Stimulated activated CD8-positive, alpha-beta memory T cell treated with anti-CD3 and anti-CD28 coated beads, Interleukin-4, amount 100 ng/mL, for 24 hours (primary cell): Measurements from ENCODE around the gene RELA.
"Not testable (repeated sequence)": the region's sequence is repeated elsewhere in the genome, so short reads cannot be mapped to it uniquely, and the experiment has no call there.

Experiments
- DNase-seq: peaks from one replicate; pipeline ENCODE4 v3.0.0-alpha.2; 2020; ENCODE audit warnings: low read depth

RELA gene

DNA sequence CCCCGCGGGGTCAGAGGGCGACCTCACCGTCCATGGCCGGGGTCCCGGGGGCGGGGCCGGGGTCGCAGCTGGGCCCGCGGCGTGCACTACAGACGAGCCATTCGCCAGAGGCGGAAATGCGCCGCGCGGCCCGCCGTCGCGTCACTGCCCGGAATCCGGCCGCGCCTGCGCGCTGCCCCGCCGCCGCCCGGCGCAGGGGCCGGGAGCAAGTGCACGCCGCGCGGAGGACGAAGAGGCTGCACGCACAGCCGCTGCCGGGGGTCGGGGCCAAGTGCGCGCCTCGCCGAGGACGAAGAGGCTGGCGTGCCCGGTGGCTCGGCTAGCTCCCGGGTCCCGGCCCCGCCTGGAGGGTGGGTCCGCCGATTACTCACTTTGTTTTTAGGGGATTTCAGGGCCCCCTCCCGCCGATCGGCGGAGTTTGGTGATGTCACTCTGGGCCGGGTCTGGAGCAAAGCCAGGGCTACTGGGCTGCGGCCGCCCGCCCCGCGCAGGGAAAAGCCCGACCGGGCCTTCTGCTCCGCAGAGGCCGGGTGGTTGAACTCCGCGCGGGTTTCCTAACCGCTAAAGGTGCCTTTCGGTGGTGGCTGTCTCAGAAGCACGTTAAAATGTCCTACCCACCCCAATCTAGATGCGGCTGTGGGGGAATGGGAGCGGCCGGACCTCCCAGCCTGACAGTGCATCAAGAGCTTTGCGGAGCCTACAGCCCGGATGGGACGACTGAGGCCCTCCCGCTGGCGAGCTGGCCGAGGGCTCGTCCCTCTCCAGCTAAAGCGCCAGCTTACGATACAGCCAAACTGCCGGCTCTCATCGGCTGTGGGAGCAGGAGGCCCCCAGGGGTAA lies at the start of gene RELA:
Gene RELA (minus strand): TSS at position 118 of the 840 bp plus-strand sequence. CDS start 84 bp downstream, at position 34.
- DNase-seq = peak; percentile 81

DNA sequence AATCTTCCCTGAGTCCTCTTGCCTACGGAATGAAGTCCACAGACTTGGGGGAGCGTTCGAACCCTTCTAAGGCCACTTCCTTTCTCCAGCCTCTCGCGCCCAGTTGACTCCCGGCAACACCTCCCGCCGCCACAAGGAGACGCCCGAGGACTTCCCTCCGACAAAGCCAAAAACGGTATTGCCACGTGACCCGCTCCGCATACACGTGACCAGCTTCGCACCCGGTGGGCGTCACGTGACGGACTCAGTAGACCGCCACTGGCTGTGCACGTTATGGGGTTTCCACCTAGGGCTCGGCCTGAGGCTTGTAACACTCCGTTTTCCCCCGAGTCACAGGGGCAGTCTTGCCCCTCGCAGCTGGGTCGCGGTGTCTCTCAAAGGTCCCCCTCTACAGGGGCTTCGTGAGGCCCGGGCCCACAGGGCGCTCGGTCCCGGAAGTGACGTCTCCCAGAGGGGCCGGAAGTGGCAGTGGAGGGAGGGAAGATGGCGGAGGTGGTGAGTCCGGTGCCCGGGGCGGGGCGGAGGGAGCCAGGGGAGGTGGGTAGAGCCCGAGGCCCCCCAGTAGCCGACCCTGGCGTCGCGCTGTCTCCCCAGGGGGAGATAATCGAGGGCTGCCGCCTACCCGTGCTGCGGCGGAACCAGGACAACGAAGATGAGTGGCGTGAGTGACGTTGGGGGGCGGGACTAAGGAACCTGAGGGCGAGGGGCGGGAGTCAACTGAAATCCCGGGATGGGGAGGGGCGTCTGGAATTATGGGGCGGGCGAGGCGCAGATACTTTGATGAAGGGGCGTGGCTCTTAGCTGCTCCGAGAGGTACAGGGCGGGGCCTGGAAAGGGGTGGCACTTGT lies 49.3 kb upstream of the RELA start, which contains the start of gene KAT5:
Gene KAT5 (plus strand): TSS at position 468 of the 848 bp plus-strand sequence. CDS start 16 bp downstream, at position 484.
- DNase-seq = peak; percentile 96

DNA sequence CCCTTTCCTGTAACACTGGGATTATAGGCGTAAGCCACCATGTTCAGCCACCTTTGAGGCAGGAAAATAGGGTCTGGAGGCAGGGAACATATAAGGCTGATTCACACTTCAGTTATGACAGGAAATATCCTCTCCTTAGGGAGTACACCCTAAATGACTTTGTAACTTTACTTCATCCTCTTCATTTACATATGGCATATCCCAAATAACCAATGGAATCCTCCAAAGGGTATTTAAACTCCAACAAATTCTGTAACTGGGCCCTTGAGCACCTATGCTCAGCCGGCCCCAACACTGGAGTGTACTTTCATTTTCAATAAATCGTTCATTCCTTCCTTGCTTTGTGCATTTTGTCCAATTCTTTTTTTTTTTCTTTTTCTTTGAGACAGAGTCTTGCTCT lies 47.7 kb upstream of the RELA start:
- DNase-seq = no peak

DNA sequence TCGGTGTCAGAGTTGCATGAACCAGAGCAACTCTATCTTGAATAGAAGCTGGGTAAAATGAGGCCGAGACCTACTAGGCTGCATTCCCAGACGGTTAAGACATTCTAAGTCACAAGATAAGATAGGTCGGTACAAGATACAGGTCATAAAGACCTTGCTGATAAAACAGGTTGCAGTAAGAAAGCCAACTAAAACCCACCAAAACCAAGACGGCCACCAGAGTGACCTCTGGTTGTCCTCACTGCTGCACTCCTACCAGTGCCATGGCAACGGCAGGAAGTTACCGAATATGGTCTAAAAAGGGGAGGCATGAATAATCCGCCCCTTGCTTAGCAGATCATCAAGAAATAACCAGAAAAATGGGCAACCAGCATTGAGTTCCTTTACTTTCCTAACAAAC lies 46.9 kb upstream of the RELA start:
- DNase-seq = no peak

DNA sequence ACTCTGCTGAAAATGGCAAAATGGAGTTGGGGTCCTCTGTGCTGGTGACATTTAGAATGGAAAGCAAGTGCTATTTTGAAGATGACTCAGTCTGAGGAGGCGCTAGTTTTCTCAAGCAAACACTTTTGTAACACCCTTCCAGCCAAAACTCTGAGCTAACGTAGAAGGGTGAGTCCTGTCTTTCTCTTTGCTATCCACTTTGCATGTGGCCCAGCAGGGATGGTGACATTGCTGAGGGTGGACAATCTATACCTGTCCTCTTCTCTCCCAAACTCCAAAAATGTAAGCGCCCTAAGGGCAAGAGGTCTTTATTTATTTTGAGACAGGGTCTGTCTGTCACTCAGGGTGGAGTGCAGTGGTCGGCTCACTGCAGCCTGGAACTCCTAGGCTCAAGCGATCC lies 45.7 kb upstream of the RELA start:
- no peak for DNase-seq

DNA sequence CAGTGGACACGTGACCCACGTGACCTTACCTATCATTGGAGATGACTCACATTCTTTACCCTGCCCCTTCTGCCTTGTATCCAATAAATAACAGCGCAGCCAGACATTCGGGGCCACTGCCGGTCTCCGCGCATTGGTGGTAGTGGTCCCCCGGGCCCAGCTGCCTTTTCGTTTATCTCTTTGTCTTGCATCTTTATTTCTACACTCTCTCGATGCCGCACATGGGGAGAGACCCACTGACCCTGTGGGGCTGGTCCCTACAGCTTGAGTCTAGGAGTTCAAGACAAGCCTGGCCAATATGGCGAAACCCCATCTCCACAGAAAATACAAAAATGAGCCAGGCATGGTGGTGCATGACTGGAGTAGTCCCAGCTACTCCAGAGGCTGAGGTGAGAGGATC lies 44.3 kb upstream of the RELA start:
- not testable (repeated sequence) for DNase-seq

DNA sequence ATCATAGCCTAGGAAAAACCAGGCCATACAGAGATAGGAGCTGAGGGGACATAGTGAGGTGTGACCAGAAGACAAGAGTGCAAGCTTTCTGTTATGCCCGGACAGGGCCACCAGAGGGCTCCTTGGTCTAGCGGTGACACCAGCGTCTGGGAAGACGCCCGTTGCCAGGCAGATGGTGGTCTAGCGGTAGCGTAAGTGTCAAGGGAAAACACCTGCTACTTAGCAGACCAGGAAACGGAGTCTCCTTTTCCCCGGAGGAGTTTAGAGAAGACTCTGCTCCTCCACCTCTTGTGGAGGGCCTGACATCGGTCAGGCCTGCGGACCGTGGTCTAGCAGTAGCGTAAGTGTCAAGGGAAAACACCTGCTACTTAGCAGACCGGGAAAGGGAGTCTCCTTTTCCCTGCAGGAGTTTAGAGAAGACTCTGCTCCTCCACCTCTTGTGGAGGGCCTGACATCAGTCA lies 43.6 kb upstream of the RELA start:
- peak; percentile 71 for DNase-seq

DNA sequence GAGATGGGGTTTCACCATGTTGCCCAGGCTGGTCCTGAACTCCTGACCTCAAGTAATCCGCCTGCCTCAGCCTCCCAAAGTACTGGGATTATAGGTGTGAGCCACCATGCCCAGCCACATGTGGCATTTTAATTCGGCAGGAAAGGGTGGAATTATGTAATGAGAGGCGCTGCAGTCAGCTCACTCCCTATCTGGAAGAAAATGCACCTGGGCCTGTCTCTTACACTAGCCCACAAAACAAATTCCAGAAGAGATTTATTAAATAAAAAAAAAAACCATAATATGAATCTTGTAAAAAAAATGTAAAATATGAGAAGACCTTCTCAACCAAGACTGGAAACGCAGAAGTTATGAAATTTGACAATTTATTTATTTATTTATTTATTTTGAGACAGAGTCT lies 41.1 kb upstream of the RELA start:
- DNase-seq = no peak

DNA sequence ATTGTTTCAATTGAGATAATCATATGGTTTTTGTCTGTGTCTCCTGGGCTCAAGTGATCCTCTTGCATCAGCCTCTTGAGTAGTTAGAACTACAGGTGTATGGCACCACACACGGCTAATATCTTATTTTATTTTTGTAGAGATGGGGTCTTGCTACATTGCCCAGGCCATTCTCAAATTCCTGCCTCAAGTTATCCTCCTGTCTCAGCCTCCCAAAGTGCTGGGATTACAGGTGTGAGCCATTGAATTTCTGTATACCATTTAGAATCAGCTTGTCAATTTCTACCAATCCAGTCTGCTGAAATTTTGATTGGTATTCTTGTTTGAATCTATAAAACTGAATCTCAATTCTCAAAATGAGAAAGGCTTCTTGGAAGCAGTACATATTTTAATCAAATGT lies 39.0 kb upstream of the RELA start:
- DNase-seq = no peak

DNA sequence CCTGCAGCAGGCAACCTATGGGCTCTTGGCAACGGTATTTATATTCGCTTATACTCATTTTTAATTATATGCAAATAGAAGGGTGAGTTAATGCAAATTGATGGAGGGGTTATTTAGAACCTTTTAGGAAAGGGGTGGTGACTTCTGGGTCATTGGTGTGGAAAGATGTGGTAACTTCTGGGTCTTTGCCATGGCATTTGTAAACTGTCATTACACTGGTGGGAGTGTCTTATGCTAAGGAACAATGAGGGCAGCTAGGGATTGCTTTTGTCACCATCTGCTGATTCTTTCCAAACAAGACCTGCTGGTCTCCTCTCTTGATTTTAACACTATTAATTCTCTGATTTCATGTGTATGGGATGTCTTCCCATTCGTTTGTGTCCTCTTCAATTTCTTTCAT lies 37.7 kb upstream of the RELA start:
- DNase-seq = no peak

DNA sequence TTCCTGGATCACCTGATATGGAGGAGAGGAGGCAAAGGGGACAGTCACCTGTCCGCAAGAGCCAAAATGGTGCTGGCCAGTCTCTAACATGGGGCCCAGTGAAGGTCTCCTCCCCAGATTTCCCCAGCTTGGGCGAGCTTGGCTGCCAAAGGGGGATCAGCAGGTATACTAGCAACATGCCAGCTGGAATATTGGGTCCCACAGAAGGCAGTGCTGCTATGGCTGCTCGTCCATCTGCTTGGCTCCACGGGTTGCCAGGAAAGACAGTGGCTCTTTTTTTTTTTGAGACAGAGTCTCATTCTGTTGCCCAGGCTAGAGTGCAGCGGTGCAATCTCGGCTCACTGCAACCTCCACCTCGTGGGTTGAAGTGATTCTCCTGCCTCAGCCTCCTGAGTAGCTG lies 36.6 kb upstream of the RELA start:
- no peak for DNase-seq

DNA sequence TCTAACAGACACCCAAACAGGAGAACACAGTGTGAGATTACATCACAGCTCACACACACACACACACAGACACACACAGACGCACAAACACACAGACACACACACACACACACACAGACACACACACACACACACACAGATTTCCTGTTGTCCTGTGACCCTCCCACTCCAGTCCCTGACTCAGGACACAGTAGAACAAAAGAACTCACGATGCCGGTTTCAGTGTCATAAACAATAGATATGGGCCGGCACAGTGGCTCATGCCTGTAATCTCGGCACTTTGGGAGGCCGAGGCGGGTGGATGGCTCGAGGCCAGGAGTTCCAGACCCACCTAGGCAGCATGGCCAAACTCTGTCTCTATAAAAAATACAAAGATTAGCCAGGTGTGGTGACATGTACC lies 35.5 kb upstream of the RELA start:
- no peak for DNase-seq

DNA sequence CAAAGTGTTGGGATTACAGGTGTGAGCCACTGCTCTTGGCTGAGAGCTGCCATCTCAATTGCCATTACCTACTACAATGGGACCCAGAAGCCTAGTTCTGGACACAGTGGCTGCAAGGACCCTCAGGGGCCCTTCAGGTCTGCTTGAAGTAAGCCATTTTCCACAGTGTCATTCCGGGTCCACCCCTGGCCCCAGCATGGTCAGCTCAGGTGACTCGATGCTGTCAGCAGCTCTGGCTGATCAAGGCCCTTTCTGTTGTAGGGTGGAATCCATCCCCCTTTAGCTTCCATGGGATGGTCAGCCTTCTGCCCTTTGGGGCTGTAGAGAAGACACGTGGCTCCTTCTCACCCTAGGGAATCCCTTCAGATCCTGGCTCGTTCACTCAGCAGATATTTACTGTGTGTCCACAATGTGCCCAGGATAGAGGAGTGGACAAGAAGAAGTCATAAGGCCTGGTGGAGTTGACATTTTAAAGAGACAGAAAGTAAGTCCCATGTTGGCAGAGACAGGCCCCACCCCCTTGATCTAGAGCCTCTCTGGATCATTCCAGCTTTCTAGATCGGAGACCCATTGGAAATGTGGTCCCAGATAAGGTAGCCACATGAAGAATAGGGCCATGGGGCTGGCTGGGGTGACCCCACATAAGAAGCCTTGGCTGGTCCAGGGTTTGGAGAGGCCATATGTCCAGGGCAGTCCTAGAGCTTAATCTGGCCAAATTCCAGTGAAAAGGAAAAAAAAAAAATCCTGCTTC lies 34.3 kb upstream of the RELA start:
- DNase-seq = no peak

DNA sequence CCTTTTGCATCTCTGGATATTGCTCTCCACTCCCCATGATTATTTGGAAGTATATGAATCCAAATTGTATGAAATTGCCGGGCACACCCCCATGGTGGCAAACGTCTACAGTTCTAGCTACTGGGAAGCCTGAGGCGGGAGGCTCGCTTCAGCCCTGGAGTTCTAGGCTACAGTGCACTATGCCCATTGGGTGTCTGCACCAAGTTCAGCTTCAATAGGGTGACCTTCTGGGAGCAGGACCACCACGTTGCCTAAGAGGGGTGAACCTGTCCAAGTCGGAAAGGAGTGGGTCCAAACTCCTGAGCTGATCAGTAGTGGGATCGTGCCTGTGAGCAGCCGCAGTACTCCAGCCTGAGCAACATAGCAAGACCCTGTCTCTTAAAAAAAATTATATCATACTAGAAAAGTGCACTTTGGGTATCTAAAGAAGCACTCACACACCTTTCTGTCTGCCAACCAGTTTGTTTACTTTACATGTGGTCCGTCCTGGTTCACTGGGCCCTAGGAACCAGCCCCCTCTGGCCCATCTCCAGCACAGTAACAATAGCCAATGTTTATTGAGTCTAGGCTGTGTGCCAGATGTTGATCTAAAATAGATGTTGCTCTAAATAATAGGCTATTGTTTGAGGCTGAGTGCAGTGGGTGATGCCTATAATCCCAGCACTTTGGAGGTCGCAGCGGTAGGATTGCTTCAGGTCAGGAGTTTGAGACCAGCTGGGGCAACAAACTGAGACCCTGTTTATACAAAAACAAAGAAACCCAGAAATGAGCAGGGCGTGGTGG lies 32.9 kb upstream of the RELA start:
- no peak for DNase-seq

DNA sequence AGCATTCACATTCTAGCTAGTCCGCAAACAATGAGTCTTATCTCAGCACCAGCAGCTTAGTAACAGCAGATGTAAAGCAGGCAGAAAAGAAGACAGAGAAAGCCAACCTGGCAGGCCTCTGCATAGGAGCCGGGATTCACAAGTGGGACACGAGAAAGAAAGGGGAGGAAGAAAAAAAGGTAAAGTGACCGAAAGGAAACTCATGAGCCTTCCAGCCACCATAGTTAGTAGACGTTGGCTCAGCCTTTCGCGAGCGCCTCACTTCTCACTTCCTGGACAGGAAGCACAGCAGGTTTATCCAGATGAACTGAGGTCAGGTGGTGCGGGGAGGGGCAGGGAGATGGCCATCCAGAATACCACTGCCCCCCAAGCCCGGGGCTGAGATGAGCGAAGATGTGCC lies 29.7 kb upstream of the RELA start:
- DNase-seq = no peak

DNA sequence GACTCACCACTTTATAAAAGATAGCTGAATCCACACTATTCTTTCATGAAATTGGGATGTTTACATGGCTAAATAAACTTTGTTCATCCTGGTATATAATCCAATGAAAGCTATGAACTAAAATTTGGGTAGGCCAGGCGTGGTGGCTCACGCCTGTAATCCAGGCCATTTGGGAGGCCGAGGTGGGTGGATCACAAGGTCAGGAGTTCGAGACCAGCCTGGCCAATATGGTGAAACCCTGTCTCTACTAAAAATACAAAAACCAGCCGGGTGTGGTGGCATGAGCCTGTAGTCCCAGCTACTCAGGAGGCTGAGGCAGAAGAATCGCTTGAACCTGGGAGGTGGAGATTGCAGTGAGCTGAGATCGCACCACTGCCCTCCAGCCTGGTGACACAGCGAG lies 29.1 kb upstream of the RELA start:
- DNase-seq = not testable (repeated sequence)

DNA sequence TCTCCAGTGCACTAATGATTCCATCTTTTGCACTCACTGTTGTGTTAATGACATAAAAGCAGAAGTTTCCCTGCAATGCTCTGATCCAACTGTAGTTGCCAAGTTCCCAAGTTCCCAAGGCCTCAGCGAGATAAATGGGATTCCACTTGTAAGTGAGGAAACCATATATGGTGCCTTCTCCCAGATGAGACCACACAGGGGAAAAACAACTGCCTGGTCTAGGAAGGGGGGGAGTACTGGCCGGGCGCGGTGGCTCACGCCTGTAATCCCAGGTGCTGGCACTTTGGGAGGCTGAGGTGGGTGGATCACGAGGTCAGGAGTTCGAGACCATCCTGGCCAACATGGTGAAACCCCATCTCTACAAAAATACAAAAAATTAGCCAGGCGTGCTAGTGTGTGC lies 23.3 kb upstream of the RELA start:
- DNase-seq = no peak

DNA sequence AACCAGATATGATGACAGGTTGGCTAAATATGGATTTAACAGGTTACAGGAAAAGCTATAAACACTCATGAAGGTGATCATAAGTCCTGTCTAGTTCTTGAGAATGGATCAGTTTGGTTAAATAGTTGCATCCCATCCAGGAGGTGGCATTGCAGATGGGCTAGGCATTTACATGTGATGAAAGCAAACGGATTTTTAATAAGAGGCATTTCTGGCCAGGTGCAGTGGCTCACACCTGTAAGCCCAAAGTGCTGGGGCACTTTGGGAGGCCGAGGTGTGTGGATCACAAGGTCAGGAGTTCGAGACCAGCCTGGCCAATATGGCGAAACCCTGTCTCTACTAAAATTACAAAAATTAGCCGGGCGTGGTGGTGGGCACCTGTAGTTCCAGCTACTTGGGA lies 20.8 kb upstream of the RELA start:
- DNase-seq = not testable (repeated sequence)

DNA sequence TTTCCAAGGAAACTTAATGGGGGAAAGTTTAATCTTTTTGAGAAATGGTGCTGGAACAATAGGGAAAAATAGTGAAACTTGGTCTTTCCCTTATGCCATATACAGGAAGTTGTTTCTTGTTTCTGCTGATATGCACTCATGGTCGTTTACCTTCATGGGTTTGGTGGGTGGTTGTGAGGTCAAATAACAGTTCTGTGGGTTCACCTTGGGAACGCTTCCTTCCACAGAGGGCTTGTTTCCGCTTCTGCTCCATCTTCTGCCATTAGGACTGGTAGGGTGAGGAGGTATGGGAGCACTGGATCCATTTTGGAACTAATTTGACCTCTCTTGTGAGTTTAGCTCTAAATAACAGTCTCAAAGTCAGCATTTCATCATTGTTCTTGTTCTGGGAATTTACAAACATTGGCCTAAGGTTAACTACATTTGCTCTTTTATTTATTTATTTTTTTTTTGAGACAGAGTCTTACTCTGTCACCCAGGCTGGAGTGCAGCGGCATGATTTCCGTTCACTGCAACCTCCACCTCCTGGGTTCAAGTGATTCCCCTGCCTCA lies 17.6 kb upstream of the RELA start:
- DNase-seq = no peak

DNA sequence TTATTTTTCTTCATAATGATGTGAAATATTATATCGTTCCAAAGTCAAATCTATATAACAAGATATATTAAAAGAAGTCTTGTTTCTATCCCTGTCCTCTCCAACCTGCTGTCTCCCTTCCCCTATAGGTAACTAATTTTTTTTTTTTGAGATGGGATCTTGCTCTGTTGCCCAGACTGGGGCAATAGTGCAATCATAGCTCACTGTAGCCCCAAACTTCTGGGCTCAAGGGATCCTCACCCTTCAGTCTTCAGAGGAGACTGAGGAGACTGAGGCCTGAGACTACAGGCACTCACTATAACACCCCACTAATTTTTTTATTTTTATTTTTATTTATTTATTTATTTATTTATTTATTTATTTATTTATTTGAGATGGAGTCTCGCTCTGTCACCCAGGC lies 10.3 kb upstream of the RELA start:
- DNase-seq = no peak

DNA sequence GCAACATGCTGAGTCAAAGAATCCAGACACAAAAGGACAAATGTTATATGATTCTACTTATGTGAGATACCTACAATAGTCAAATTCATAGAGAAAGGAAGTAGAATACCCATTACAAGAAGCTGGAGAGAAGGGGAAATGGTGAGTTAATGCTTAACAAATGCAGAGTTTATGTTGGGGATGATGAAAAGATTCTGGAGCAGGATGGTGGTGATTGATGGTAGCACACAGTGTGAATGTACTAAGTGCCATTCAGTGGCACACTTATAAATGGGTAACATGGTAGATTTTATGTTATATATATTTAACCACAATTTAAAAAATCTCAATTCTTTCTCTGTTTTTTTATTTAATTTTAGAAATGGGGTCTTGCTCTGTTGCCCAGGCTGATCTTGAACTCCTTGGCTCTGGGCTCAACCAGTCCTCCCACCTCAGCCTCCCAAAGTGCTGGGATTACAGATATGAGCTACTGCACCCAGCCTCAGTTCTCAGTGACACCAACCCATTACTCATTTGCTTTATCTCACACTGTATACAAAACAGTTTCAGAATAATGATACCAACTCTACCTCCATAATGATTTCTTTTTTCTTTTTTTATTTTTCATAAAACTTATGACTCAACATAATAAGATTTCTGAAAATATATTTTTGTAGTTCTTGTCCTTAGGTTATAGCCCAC lies 9.6 kb upstream of the RELA start:
- DNase-seq = no peak
